Transverse colon (tissue), 4 donors: Measurements from ENCODE around the gene GSTO1. TPM values are rescaled to one million over a fixed set of nuclear protein-coding genes. Genes with fewer than 3 reads are reported as not detected.

Experiments
- DNase-seq: peaks from one replicate; pipeline ENCODE4 v3.0.0-alpha.2; 2019
- H3K27ac ChIP-seq, 4 donors: fragments of 200-600 bp; sonication (generic); 2 replicates each; pipeline ENCODE4 v1.5.1; 2016 to 2018; ENCODE audit warnings: inconsistent platforms in 4 of 4
- H3K27me3 ChIP-seq: fragments of 200-600 bp; sonication (generic); 2 replicates; pipeline ENCODE4 v1.5.1; 2017; ENCODE audit warnings: inconsistent platforms
- H3K36me3 ChIP-seq, 4 donors: fragments of 200-600 bp; sonication (generic); 2 replicates each; pipeline ENCODE4 v1.5.1; 2017 to 2019; ENCODE audit warnings: inconsistent platforms in 4 of 4
- H3K4me1 ChIP-seq, 4 donors: fragments of 200-600 bp; sonication (generic); 2 replicates each; pipeline ENCODE4 v1.5.1; 2017 to 2020; ENCODE audit warnings: inconsistent platforms in 4 of 4
- H3K4me3 ChIP-seq, 4 donors: fragments of 200-600 bp; sonication (generic); 1 replicate in 1 of 4; 2 replicates in 3 of 4; pipeline versions ENCODE4 v1.5.1 to v1.6.1; 2017 to 2019; ENCODE audit warnings: inconsistent platforms in 4 of 4
- H3K9me3 ChIP-seq, 2 donors: fragments of 200-600 bp; sonication (generic); 2 replicates each; pipeline ENCODE4 v1.5.1; 2017 to 2019; ENCODE audit warnings: inconsistent platforms in 2 of 2
- CTCF ChIP-seq, 5 experiments: fragments of 200-600 bp in 3 of 5; fragments of 450-650 bp in 2 of 5; sonication (generic) in 3 of 5; IDR thresholded peaks; 1 replicate in 2 of 5; 2 replicates in 3 of 5; pipeline ENCODE4 v1.5.1; 2016 to 2017; ENCODE audit warnings: antibody characterized with exemption in 5 of 5, inconsistent platforms in 3 of 5, mild to moderate bottlenecking in 2 of 5, moderate library complexity in 1 of 5
- EP300 ChIP-seq: sonication (generic); formaldehyde crosslinking; IDR thresholded peaks from one replicate; pipeline ENCODE4 v1.6.1; 2017; ENCODE audit warnings: antibody characterized with exemption, low read depth
- POLR2A ChIP-seq: fragments of 450-650 bp; IDR thresholded peaks from one replicate; pipeline ENCODE4 v1.6.1; 2016; ENCODE audit warnings: antibody characterized with exemption, mild to moderate bottlenecking, moderate library complexity
- POLR2AphosphoS5 ChIP-seq, 3 donors: sonication (generic); formaldehyde crosslinking; IDR thresholded peaks; one replicate each; pipeline ENCODE4 v1.6.1; 2016; ENCODE audit warnings: antibody characterized with exemption in 3 of 3
- WGBS, 2 donors: methylation state at CpG; one replicate each; pipeline ENCODE4 v1.1.5; 2018; ENCODE audit warnings: low coverage in 1 of 2; 5-methylcytosine and 5-hydroxymethylcytosine counted together
- in situ Hi-C, 4 donors: fragments of 200-750 bp; cut with MboI; loops; one replicate each; pipeline versions ENCODE4 v1.15.0 to v1.15.1; 2017; ENCODE audit warnings: low sequenced_read_pairs in 3 of 4, low pct_ligation_motif_present in 1 of 4, low pct_unique_long_range_greater_than_20kb in 1 of 4
- intact Hi-C: fragments of 100-400 bp; cut with DNase I; formaldehyde crosslinking; loops from one replicate; pipeline ENCODE4 v1.15.1; 2023; ENCODE audit warnings: low total_unique reads
- small RNA-seq, 4 donors: library from RNA; depleted of rRNA; stranded (forward); fragments of <200 nt; gene quantifications; one replicate each; pipeline ENCODE3, GENCODE V24; 2016
- total RNA-seq, 4 donors: library from RNA; depleted of rRNA; stranded (reverse); fragments of >200 nt; gene quantifications; one replicate each; pipeline ENCODE4 v1.1.0, GENCODE V29; 2016

Gene GSTO1
- total RNA-seq, 4 donors from 2014 or later = 21.3 to 66.2 (median 45.9) TPM

GRCh38 chr10:104315486-104315921 is 60.8 kb downstream of the GSTO1 start:
- Histone ChIP-seq H3K4me1 (peaks cover 10 to 25% (median 19%) of the 10 kb centered on the region in 4 donors), H3K27me3 (no peaks in the 10 kb centered on the region), H3K9me3 (no peaks in the 10 kb centered on the region), H3K36me3 (peaks cover 0 to 28% (median 9%) of the 10 kb centered on the region in 4 donors), H3K27ac (no peak overlapping the region), H3K4me3 (no peak overlapping the region)
- 99% methylated on average over 20 of the region's 22 CpGs; no CpG with 5 or more reads in 1 of the 2 donors for WGBS, 2 donors
- in situ Hi-C loops (no loop called here), intact Hi-C loops (no loop called here)
- no peak for DNase-seq
- TF ChIP-seq POLR2AphosphoS5 (IDR thresholded peaks at IDR 0.05) (no peak), CTCF (IDR thresholded peaks at IDR 0.05) (no peak), EP300 (no peak), POLR2A (no peak)

DNA sequence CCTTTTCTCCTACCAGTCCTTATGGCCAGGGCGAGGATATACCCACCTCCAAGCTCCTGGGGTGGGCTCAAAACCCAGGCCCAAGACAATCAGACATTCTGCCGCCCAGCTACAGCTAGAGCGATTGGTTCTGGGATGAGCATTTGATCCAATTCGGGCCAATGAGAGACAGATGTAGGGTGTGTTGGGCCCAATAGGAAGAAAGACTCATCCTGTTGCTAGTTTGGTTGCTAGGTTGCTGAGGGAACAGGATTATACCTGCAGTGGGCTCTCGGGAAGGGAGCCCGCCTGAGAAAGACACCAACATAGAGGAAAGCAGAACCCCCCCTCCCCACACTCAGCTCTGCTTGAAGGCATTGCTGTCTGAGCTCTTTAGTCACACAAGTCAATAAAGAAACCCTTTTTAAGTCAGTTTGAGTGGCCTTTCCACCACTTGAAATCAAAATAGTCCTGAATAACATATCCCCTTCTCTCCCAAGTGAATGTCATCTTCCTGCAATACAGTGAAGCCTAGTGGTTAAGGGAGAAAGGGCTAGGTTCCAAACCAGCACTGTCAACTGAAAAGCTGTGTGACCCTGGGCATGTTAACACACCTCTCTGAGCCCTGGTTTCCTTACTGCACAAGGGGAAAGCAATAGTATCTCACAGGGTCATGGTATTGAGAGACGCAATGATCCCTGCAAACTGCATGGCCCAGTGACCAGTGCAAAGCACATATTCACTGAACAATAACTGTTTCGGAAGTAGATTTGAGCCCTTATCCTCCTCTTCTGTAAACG is 61.8 kb downstream of the GSTO1 start:
- WGBS, 2 donors = 20 to 89% methylated on average over 1 to 9 of the region's 9 CpGs
- Histone ChIP-seq H3K4me3 (no peak overlapping the region), H3K36me3 (peaks cover 0 to 28% (median 9%) of the 10 kb centered on the region in 4 donors), H3K9me3 (no peaks in the 10 kb centered on the region), H3K4me1 (peaks cover 13 to 34% (median 24%) of the 10 kb centered on the region in 4 donors), H3K27me3 (no peaks in the 10 kb centered on the region), H3K27ac (peak overlapping the region in 2 of 4 donors; percentile 1 to 28)
- intact Hi-C loops = no loop called here
- no peak for DNase-seq
- in situ Hi-C loops = no loop called here
- no peak for TF ChIP-seq POLR2AphosphoS5 (IDR thresholded peaks at IDR 0.05)
- no peak for TF ChIP-seq CTCF (IDR thresholded peaks at IDR 0.05)
- TF ChIP-seq POLR2A = no peak
- no peak for TF ChIP-seq EP300

Small RNA genes lying within 50 kb of the gene (small RNA-seq; reads per million reads assigned to genes)
- gene MIR4482 = 0 to 1.1 (median 0.07) reads per million in 4 donors
- gene MIR609 = 0 reads per million in 4 donors

Other genes with a start within 250 kb of the GSTO1 start
- 100 to 1,000 TPM in 3 of 4 donors, 10 to 100 TPM in 1; 36.0 to 181 (median 173) TPM for gene COL17A1, start 169.0 kb upstream of the GSTO1 start, total RNA-seq
- 1 to 10 TPM in 3 of 4 donors, not detected in 1; 4.0 TPM for gene SFR1, start 132.7 kb upstream of the GSTO1 start, total RNA-seq
- under 1 TPM in 3 of 4 donors, not detected in 1; 0.16 to 1.00 (median 0.68) TPM for gene CFAP43, start 22.5 kb upstream of the GSTO1 start, total RNA-seq
- 10 to 100 TPM in 2 of 4 donors, 1 to 10 TPM in 2; 1.9 to 17.1 (median 10.6) TPM for gene GSTO2, start 14.3 kb downstream of the GSTO1 start, total RNA-seq
- 10 to 100 TPM in 1 of 4 donors, 1 to 10 TPM in 3; 1.8 to 25.1 (median 6.6) TPM for gene ITPRIP, start 83.6 kb downstream of the GSTO1 start, total RNA-seq
- gene CFAP58, start 98.9 kb downstream of the GSTO1 start, total RNA-seq = under 1 TPM in 2 of 4 donors, not detected in 2; 0.16 to 0.27 TPM